Neuron (in vitro differentiated cells): ENCODE data around the gene MARCHF3.
A peak's percentile ranks its signal among the peaks of the same experiment; 100 is the strongest.
"Not testable (repeated sequence)": the region's sequence is repeated elsewhere in the genome, so short reads cannot be mapped to it uniquely, and the experiment has no call there.

Experiments used
- H2AFZ ChIP-seq: one replicate; pipeline ENCODE4 v1.6.1; 2013; ENCODE audit warnings: low read depth, mild to moderate bottlenecking, inconsistent platforms, low read length, moderate library complexity
- H3K27me3 ChIP-seq: one replicate; pipeline ENCODE4 v1.6.1; 2013; ENCODE audit warnings: low read length; ENCODE audit not compliant: insufficient read depth
- H3K36me3 ChIP-seq: one replicate; pipeline ENCODE4 v1.6.1; 2013; ENCODE audit warnings: low read length; ENCODE audit not compliant: insufficient read depth
- H3K4me1 ChIP-seq: one replicate; pipeline ENCODE4 v1.6.1; 2013; ENCODE audit warnings: low read length; ENCODE audit not compliant: insufficient read depth
- H3K4me3 ChIP-seq: 2 replicates; pipeline ENCODE4 v1.5.1; 2013; ENCODE audit warnings: mild to moderate bottlenecking, low read length, moderate library complexity
- H3K9me3 ChIP-seq: one replicate; pipeline ENCODE4 v1.6.1; 2013; ENCODE audit warnings: low read length

The MARCHF3 gene

GRCh38 chr5:126890414-126890813 lies 139.9 kb downstream of the MARCHF3 start:
- not testable (repeated sequence) for H3K36me3 ChIP-seq, H3K4me1 ChIP-seq, H3K4me3 ChIP-seq, H3K9me3 ChIP-seq, H2AFZ ChIP-seq, H3K27me3 ChIP-seq

GRCh38 chr5:126888175-126888574 lies 142.2 kb downstream of the MARCHF3 start:
- Histone ChIP-seq H3K27me3 (no peaks in the 10 kb centered on the region), H3K36me3 (no peaks in the 10 kb centered on the region), H3K4me3 (no peak overlapping the region), H2AFZ (no peak overlapping the region), H3K9me3 (no peaks in the 10 kb centered on the region), H3K4me1 (no peaks in the 10 kb centered on the region)

- no peak overlapping the region for H3K4me3 ChIP-seq
- no peaks in the 10 kb centered on the region for H3K9me3 ChIP-seq
- no peaks in the 10 kb centered on the region for H3K27me3 ChIP-seq
Measured at GRCh38 chr5:126884269-126884819, 146.0 kb downstream of the MARCHF3 start.

DNA sequence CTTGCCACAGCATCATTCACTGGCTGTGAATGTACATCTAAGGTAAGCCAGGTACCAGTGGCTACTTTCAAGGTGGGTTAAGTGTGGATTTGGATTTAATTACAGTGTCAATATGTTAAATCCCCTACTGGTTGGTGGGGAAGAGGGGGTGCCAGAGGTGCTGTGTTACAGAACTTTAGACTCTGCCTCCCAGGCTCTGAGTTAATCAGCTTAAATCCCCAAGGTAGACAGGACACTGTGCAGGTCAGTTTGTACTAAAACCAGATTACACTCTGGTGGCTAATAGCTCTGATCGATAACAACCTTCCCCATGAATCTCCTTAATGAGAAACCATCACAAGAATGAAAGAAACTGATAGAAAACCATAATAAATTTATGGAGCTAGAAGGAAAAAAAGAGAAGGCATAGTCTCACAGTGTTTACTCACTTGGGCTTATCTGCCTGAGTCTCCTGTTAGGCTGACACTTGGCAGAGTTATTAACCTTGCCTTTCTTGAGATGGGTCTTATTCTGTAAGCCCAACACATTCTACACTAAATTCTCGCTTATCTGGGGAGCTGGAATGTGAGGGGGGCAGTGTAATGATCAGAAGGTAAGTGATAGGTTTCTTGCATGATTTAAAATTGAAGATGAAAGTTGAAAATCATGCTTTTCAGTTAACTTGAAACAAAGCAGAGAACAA lies 146.7 kb downstream of the MARCHF3 start:
- no peak overlapping the region for H3K4me3 ChIP-seq
- no peaks in the 10 kb centered on the region for H3K27me3 ChIP-seq
- no peaks in the 10 kb centered on the region for H3K36me3 ChIP-seq
- H2AFZ ChIP-seq = no peak overlapping the region
- no peaks in the 10 kb centered on the region for H3K4me1 ChIP-seq
- no peaks in the 10 kb centered on the region for H3K9me3 ChIP-seq

More at GRCh38 chr5:126884269-126884819, 146.0 kb downstream of the MARCHF3 start:
- Histone ChIP-seq H3K36me3 (no peaks in the 10 kb centered on the region), H2AFZ (no peak overlapping the region), H3K4me1 (no peaks in the 10 kb centered on the region)

DNA sequence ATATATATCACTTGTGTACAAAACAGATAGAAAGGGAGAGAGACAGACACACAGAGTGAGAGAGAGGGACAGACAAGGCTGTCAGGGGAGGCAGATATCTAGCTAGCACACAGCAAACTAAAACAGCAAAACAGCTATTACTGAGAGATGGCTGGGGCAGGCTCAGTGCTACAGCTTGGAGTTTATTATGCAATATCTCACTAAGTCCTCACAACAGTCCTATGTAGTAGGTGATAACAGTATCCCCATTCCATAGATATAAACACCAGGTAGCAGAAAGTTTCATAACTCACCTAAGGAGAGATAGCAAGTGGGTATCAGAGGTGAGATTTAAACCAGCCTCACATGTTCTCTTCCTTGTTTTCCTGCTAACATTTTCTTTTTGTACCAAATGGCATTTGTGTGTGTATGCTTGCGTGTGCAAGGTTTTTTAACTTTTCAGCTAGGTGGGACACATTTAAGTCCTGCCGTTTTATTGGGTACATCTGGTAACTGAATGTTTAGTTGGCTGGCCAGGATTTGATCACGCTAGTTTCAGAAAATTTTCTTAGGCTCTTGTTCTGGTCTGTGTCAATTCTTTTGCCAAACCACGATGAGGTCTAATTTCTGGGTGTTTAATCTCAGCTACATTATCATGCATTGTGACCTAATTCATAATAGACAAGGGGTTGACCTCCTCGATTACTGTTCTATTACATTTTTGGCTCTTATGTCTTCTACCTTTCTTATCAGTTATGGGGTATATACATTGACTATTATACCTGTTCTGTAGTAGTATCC lies 148.3 kb downstream of the MARCHF3 start:
- Histone ChIP-seq H3K9me3 (no peaks in the 10 kb centered on the region), H3K4me3 (no peak overlapping the region), H3K4me1 (peaks cover 4% of the 10 kb centered on the region), H3K27me3 (no peaks in the 10 kb centered on the region), H3K36me3 (no peaks in the 10 kb centered on the region), H2AFZ (no peak overlapping the region)

- Histone ChIP-seq H3K4me1 (peaks cover 13% of the 10 kb centered on the region), H3K9me3 (no peaks in the 10 kb centered on the region), H2AFZ (no peak overlapping the region), H3K36me3 (no peaks in the 10 kb centered on the region), H3K4me3 (no peak overlapping the region), H3K27me3 (no peaks in the 10 kb centered on the region)
Measured at GRCh38 chr5:126878634-126879033, 151.7 kb downstream of the MARCHF3 start.

DNA sequence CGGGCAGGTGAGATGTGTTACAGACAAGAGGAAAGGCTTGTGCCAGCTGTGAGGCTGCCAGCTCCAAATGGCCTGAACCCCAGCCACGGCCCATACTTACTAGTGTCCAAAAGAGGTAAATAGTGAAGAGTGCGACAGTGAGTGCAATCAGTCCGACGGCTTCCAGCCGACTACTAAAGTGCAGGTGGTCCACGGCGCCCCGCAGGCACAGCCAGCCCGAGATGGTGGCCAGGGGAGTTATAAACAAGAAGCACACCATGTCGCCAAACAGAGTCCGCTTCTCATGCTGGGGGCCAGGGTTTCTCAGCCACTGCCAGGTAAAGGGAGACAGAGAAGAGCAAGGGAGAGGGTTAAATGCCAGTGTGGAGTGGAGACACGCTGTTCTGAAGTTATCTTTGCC lies 152.3 kb downstream of the MARCHF3 start:
- Histone ChIP-seq H3K36me3 (no peaks in the 10 kb centered on the region), H3K9me3 (no peaks in the 10 kb centered on the region), H3K4me3 (no peak overlapping the region), H2AFZ (no peak overlapping the region), H3K4me1 (peaks cover 13% of the 10 kb centered on the region), H3K27me3 (no peaks in the 10 kb centered on the region)

GRCh38 chr5:126877602-126878001 lies 152.8 kb downstream of the MARCHF3 start:
- no peaks in the 10 kb centered on the region for H3K27me3 ChIP-seq
- no peak overlapping the region for H3K4me3 ChIP-seq
- peaks cover 13% of the 10 kb centered on the region for H3K4me1 ChIP-seq
- H3K36me3 ChIP-seq = no peaks in the 10 kb centered on the region
- H2AFZ ChIP-seq = no peak overlapping the region
- no peaks in the 10 kb centered on the region for H3K9me3 ChIP-seq

- Histone ChIP-seq H3K9me3 (no peaks in the 10 kb centered on the region), H3K4me1 (peaks cover 13% of the 10 kb centered on the region), H3K4me3 (no peak overlapping the region), H3K36me3 (no peaks in the 10 kb centered on the region), H2AFZ (no peak overlapping the region), H3K27me3 (no peaks in the 10 kb centered on the region)
Measured at GRCh38 chr5:126875303-126875785, 155.0 kb downstream of the MARCHF3 start.

- H3K27me3 ChIP-seq = no peaks in the 10 kb centered on the region
- H3K4me3 ChIP-seq = no peak overlapping the region
- H3K9me3 ChIP-seq = no peaks in the 10 kb centered on the region
- H3K36me3 ChIP-seq = no peaks in the 10 kb centered on the region
- no peak overlapping the region for H2AFZ ChIP-seq
- H3K4me1 ChIP-seq = peaks cover 26% of the 10 kb centered on the region
Measured at GRCh38 chr5:126872561-126873354, 157.6 kb downstream of the MARCHF3 start.

DNA sequence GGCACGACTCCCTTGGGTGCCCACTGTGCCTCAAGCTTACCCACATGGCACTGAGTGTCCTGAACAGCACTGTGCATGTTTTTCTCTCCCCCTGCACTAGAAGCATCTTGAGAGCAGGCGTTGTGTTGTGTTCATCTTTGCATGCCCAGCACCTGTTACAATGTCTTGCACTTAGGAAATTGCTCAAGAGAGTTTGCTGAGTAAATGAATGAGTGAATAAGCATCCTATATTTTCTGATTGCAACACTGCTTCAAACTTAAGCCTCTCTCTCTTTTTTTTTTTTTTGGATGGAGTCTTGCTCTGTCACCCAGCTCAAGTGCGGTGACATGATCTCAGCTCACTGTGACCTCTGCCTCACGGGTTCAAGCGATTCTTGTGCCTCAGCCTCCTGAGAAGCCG lies 158.9 kb downstream of the MARCHF3 start:
- no peak overlapping the region for H2AFZ ChIP-seq
- H3K27me3 ChIP-seq = no peaks in the 10 kb centered on the region
- no peaks in the 10 kb centered on the region for H3K9me3 ChIP-seq
- no peak overlapping the region for H3K4me3 ChIP-seq
- no peaks in the 10 kb centered on the region for H3K36me3 ChIP-seq
- H3K4me1 ChIP-seq = peaks cover 20% of the 10 kb centered on the region

- no peaks in the 10 kb centered on the region for H3K27me3 ChIP-seq
- H2AFZ ChIP-seq = peak overlapping the region; percentile 52
- no peaks in the 10 kb centered on the region for H3K9me3 ChIP-seq
- H3K4me3 ChIP-seq = peak overlapping the region; percentile 44
- peaks cover 13% of the 10 kb centered on the region for H3K4me1 ChIP-seq
- H3K36me3 ChIP-seq = no peaks in the 10 kb centered on the region
Measured at GRCh38 chr5:126869005-126869451, 161.3 kb downstream of the MARCHF3 start.
